ENCODE data around the gene PTPN18.
"Not testable (repeated sequence)": the region's sequence is repeated elsewhere in the genome, so short reads cannot be mapped to it uniquely, and the experiment has no call there.

The PTPN18 gene

DNA sequence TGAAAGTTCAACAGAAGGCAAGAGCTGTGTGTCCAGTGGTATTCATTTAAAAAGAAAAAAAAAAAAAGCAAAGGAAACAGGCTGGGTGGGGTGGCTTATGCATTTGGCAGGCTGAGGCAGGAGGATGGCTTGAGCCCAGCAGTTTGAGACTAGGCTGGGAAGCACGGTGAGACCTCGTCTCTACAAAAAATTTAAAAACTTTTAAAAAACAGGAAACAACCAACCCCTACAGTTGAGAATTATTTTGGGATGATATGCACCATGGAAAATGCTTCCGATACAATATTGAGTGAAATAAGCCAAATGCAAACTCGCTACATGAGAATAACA lies 31.2 kb downstream of the PTPN18 start:
- no peak for DNase-seq

DNA sequence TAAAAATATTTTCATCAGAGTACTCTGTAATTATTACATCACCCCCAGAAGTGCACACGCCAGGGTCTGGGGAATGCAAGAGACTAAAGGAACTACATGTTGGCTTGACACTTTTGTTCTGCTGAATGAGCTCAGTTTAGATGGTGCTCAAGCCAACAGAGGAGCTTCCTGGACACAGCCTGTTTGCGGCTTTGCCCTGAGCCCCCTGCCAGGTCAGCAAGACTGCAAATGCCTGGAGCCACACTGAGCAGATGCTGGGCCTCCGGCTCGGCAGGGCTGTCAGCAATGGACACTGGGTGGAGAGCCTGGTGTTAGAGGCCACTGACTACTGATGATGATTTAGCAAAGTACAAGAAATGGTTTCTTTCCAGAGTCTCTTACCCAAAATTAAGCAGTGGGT lies 31.9 kb downstream of the PTPN18 start:
- no peak for DNase-seq

DNA sequence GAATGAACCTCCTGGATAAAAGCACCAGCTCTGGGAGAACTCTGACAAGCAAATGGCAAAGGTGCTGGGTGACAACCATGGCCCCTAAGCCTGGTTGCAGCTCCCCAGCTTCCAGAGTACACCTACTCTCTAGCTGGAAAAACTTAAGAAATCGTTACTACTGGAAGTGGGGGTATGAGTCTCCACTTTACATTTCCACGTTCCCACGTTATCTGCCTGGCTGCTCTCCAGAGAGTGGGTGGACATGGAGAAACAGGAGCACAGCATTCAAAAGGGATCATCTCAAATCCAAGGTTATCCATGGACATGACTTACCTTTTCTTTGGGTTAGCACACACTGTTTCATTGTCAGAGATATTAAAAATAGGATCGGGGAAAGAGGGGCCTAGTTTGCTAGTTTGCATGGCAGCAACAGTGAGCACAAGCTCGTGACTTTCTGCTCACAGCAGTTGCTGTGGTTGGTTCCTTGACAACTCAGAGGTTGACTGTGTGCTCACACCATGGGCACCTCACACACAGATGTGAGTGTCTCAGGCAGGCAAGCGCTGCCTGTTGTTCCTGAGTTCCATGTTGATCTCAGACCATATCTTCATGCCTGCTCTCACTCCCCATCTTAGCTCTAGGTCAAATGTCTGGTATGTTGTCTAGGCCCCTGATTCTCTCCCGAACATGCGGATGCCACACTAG lies 32.5 kb downstream of the PTPN18 start:
- no peak for DNase-seq

DNA sequence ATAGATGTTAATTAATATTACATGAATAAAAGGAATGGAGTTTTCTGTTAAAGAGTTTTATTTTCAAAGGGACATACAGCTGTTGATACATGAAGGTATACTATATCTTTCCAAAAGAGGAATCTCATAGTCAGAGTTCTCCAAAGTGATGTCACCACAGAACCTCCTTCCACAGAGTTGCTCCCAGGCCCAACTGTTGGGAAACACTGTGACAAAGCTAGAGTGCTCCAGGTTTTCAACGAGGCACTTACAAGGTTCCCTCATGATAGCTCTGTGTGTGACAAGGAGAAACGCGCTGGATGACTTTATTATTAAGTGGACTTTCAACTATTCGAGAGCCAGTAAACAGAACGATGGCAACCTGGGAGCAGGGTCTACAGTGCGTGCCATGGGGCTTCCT lies 33.5 kb downstream of the PTPN18 start:
- no peak for DNase-seq

DNA sequence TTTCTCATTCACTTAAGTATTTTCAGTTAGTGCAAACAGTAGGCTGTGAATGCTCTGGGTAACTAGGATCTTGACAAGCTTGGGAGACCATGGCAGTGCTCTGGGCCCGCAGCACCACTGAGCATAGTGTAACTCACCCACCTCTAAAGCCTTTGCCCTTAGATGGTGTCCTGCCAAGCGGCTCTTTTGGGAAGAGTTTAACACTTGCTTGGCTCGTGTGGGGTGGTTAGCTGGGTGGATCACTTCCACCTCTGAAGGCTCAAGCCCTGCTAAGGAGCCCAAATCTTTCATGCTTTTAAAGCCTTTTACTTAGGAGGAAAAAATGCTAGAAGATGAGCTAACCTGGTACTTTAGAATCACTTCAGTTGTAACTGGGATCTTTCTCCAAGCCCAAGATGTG lies 33.9 kb downstream of the PTPN18 start:
- no peak for DNase-seq

DNA sequence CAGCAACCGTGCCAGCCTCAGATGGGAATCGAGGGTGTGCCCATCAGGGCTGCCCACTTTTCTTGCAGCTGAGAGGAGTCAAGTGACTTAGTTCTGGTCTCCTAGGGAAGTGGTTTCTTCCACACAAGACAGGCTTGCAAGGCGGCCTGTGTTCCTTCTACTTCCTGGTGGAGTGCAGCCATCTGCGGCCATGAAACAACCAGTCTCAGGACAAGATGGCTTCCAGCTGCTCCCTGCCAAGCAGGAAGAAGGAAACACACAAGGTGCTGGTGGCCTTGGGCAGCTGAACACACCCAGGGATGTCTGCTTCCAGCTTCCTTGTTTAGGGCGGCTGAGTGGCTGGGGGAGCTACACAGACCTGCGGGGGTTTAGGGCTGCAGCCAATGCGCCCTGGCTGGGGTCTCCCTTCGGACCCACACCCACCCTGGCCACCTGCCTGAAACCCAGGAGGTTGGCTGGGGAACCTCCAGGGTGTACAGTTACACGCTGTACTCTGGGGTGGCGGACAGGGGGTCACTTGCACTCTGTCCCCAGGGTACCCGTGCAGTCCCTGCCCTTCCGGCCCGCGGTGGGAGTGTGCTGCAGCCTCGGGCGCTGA lies 34.7 kb downstream of the PTPN18 start:
- DNase-seq, result no peak

DNA sequence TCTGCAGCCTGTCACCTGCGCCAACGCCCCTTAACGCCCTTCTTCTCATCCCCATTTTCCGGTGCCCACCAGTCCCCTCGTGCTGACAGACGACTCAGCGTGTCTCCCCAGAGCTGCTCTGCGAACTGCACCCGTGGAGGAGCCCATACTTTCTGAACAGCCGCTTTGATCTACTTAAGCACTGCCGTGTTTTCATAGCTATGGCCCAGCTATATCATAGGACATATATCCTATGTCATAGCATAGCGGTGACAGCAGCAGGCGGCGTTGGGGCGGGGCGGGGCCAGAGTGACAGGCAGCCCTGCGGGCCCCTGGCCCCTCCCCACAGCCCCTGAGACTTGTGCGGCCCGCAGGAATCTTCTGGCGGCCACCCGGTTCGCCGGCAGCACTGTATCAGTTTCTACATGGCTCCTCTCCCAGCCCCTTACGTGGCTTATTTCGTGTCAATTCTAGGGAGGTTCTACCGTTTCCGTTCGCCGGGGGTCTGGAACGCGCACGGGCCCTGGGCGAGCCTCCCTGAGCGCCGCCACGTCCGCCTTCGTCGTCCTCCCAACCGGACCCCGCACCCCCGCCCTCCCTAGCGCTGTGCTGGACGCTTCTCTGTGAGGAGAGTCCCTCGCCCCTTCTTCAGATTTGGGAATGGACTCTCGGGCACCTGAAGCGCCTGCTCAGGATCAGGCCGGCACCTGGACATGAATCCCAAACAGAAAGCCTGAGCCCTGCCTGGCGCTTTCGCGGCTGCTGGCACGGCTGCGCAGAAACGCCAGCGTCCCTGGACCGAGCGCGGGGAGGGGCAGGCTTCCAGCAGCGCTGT lies 35.4 kb downstream of the PTPN18 start:
- peak; percentile 36 for DNase-seq

DNA sequence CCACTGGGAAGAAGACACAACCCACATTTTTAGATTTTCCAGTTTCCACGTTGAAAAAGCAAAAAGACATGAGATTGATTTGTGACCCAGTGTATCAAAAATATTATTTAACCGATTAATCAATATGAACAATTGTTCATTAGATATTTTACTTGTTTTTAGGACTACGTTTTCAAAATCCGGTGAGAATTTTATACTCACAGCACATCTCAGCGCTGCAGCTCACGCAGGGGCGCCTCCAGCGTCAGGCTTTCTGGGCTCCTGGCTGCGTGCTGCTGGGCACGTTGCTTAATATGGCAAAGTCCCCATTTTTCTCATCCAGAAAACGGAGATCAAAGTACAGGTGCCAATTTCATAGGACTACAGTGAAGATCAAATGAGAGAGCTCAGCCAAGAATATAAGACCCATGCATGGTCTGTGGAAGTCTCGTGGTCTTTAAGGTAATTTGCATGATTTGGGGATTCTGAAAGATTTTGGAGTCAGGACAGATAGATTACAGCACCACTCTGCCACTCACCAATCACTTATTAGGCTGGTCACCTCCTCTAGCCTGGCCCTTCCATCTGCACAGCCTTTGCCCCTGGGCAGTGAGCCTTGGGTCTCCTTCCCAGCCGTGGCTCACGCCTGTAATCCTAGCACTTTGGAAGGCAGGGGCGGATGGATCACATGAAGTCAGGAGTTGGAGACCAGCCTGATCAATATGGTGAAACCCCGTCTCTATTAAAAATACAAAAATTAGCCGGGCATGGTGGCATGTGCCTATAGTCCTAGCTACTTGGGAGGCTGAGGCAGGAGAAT lies 36.2 kb downstream of the PTPN18 start:
- DNase-seq, result no peak

DNA sequence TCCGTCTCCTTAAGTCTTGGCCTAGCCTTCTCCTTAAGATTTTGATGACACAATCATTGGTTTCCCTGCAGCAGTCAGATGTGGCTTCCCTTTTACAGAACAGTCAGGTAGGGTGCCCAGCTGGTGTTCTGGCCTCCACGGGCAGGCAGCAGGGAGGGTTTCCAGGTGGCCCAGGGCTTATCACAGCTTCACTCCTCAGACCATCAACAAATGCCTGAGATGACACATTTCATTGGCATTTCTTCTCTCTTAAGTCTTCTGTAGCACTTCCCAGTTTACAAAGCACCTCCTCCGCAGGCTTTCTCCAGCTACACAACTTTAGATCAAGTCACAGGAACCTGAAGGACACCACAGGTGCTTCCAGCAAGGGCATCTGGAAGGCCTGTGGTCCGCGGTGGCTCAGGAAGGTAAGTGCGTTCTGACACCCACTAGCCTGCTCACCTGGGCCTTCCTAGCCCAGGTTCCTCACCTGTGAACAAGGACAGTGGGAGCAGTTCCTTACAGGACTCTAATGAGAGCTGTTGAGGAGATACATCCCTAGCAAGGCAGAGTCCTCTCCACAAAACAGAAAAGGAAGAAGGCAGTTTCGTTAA lies 37.6 kb downstream of the PTPN18 start:
- DNase-seq, result no peak

DNA sequence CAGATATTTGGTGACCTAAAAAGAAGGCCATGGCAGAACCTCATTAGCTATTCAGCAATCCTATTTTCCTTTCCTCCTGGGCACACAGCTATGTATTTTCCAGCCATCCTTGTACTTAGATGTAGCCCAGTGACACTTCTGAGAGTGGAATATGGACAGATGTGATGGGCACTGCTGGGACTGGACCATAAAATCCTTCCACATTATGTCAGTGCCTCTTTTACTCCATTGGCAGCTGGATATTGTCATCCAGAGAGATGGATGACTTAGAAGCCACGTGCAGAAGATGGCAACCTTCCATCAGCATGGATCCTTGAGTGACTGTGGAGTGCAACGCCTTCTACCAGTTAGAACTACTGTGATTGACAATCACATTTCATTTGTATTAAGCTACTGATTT lies 50.4 kb downstream of the PTPN18 start:
- DNase-seq, result not testable (repeated sequence)

DNA sequence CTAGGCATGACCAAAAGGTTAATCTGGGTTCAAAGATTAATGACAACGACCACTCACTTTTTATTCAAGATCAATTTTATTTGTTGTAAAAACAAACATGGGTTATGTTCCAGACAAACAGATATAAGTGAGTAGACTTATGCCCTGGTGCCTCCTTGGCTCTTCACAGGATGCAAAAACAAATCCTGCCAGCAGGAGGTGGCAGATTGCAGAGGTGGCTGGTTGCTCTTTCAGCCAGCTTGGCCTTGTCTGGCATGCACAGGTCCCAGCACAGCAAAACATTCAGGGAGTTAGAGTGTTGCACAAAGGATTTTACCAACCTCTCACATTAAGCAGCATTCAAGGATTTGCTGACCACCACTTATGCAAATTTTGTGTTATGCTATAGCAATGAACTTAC lies 60.8 kb downstream of the PTPN18 start:
- not testable (repeated sequence) for DNase-seq

DNA sequence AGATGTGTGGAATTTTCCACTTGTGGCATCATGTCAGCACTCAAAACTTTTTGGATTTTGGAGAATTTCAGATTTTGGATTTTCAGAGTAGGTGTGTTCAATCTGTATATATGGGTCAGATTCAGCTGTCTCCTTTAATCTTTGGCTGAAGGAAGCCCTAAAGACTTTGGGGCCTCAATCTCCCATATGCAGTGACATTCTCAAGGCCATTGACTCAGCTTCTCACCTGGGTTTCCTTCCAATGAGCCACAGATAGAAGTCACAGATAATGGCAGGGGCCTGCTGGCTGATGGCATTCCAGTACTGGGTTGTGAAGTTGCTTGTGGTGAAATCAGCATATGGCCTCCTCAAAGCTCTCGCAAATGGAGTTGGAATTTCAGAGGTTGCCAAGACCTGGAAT lies 63.0 kb downstream of the PTPN18 start:
- DNase-seq, result not testable (repeated sequence)
